ENCODE data around the gene NT5M. TPM values are rescaled to one million over a fixed set of nuclear protein-coding genes. Genes with fewer than 3 reads are reported as not detected.

NT5M gene
- total and polyA plus RNA-seq, 2 donors from 2014 or later, result 2.8 to 10.0 TPM

- no peaks in the 10 kb centered on the region for H3K4me1 ChIP-seq (ENCODE audit: control insufficient read depth in 2 of 3, insufficient read depth in 2 of 3, low read depth in 1 of 3, low read length in 3 of 3)
- DNase-seq (no peak), FAIRE-seq (no peak)
- H3K36me3 ChIP-seq (ENCODE audit: control insufficient read depth in 2 of 3, insufficient read depth in 3 of 3, low read length in 3 of 3), result peaks cover 12 to 42% (median 23%) of the 10 kb centered on the region in 3 donors
- intact Hi-C loops (cut with DNase I), result no loop called here
- TF ChIP-seq CTCF (IDR thresholded peaks at IDR 0.05; ENCODE audit: borderline replicate concordance, extremely low read depth, insufficient read depth), result no peak
- no peak overlapping the region for H3K27ac ChIP-seq (ENCODE audit: low read depth in 2 of 2, low read length in 2 of 2)
- H3K9me3 ChIP-seq (ENCODE audit: control insufficient read depth in 2 of 3, insufficient read depth in 1 of 3, low read length in 3 of 3), result no peaks in the 10 kb centered on the region
- H3K27me3 ChIP-seq (ENCODE audit: control insufficient read depth, insufficient read depth, low read length), result no peaks in the 10 kb centered on the region
- no peak overlapping the region for H3K4me3 ChIP-seq (ENCODE audit: low read length in 3 of 3)
- no peak overlapping the region for H3K9ac ChIP-seq (ENCODE audit: low read length in 3 of 3)
These were observed 46.9 kb upstream of the NT5M start for GRCh38 chr17:17256316-17256715.

- Histone ChIP-seq H3K9me3 (ENCODE audit: control insufficient read depth in 2 of 3, insufficient read depth in 1 of 3, low read length in 3 of 3) (no peaks in the 10 kb centered on the region), H3K9ac (ENCODE audit: low read length in 3 of 3) (no peak overlapping the region), H3K36me3 (ENCODE audit: control insufficient read depth in 2 of 3, insufficient read depth in 3 of 3, low read length in 3 of 3) (peaks cover 8 to 37% (median 24%) of the 10 kb centered on the region in 3 donors), H3K4me1 (ENCODE audit: control insufficient read depth in 2 of 3, insufficient read depth in 2 of 3, low read depth in 1 of 3, low read length in 3 of 3) (no peaks in the 10 kb centered on the region), H3K27me3 (ENCODE audit: control insufficient read depth, insufficient read depth, low read length) (no peaks in the 10 kb centered on the region), H3K27ac (ENCODE audit: low read depth in 2 of 2, low read length in 2 of 2) (no peak overlapping the region), H3K4me3 (ENCODE audit: low read length in 3 of 3) (no peak overlapping the region)
- no peak for FAIRE-seq
- DNase-seq, result no peak
- intact Hi-C loops (cut with DNase I), result no loop called here
- no peak for TF ChIP-seq CTCF (IDR thresholded peaks at IDR 0.05; ENCODE audit: borderline replicate concordance, extremely low read depth, insufficient read depth)
These were observed 45.2 kb upstream of the NT5M start for GRCh38 chr17:17258011-17258410.

GRCh38 chr17:17258998-17259397 lies 44.2 kb upstream of the NT5M start:
- Histone ChIP-seq H3K9ac (ENCODE audit: low read length in 3 of 3) (no peak overlapping the region), H3K36me3 (ENCODE audit: control insufficient read depth in 2 of 3, insufficient read depth in 3 of 3, low read length in 3 of 3) (peaks cover 6 to 33% (median 27%) of the 10 kb centered on the region in 3 donors), H3K9me3 (ENCODE audit: control insufficient read depth in 2 of 3, insufficient read depth in 1 of 3, low read length in 3 of 3) (no peaks in the 10 kb centered on the region), H3K27ac (ENCODE audit: low read depth in 2 of 2, low read length in 2 of 2) (no peak overlapping the region), H3K4me3 (ENCODE audit: low read length in 3 of 3) (no peak overlapping the region), H3K4me1 (ENCODE audit: control insufficient read depth in 2 of 3, insufficient read depth in 2 of 3, low read depth in 1 of 3, low read length in 3 of 3) (no peaks in the 10 kb centered on the region), H3K27me3 (ENCODE audit: control insufficient read depth, insufficient read depth, low read length) (no peaks in the 10 kb centered on the region)
- no peak for TF ChIP-seq CTCF (IDR thresholded peaks at IDR 0.05; ENCODE audit: borderline replicate concordance, extremely low read depth, insufficient read depth)
- FAIRE-seq (no peak), DNase-seq (no peak)
- intact Hi-C loops (cut with DNase I), result no loop called here

- H3K4me1 ChIP-seq (ENCODE audit: control insufficient read depth in 2 of 3, insufficient read depth in 2 of 3, low read depth in 1 of 3, low read length in 3 of 3), result no peaks in the 10 kb centered on the region
- no peak overlapping the region for H3K9ac ChIP-seq (ENCODE audit: low read length in 3 of 3)
- no peak overlapping the region for H3K4me3 ChIP-seq (ENCODE audit: low read length in 3 of 3)
- FAIRE-seq, result no peak
- H3K36me3 ChIP-seq (ENCODE audit: control insufficient read depth in 2 of 3, insufficient read depth in 3 of 3, low read length in 3 of 3), result peaks cover 15 to 55% (median 38%) of the 10 kb centered on the region in 3 donors
- intact Hi-C loops (cut with DNase I), result no loop called here
- TF ChIP-seq CTCF (IDR thresholded peaks at IDR 0.05; ENCODE audit: borderline replicate concordance, extremely low read depth, insufficient read depth), result no peak
- no peaks in the 10 kb centered on the region for H3K27me3 ChIP-seq (ENCODE audit: control insufficient read depth, insufficient read depth, low read length)
- H3K27ac ChIP-seq (ENCODE audit: low read depth in 2 of 2, low read length in 2 of 2), result no peak overlapping the region
- H3K9me3 ChIP-seq (ENCODE audit: control insufficient read depth in 2 of 3, insufficient read depth in 1 of 3, low read length in 3 of 3), result no peaks in the 10 kb centered on the region
- no peak for DNase-seq
These were observed 38.7 kb upstream of the NT5M start for GRCh38 chr17:17264430-17264829.
